Measurements from ENCODE around the gene PTGES. TPM values are rescaled to one million over a fixed set of nuclear protein-coding genes. Genes with fewer than 3 reads are reported as not detected.

PTGES gene
- total RNA-seq, 2 experiments from 2014 or later: not detected

GRCh38 chr9:129703667-129704355 is 49.0 kb downstream of the PTGES start:
- no peaks in the 10 kb centered on the region for H3K36me3 Mint-ChIP-seq (ENCODE audit: low read depth)
- ChIA-PET CTCF (no interaction called here), POLR2A (no interaction called here)
- no peaks in the 10 kb centered on the region for H3K9me3 Mint-ChIP-seq
- peaks cover 11% of the 10 kb centered on the region for H3K27me3 Mint-ChIP-seq
- no peaks in the 10 kb centered on the region for H3K4me1 Mint-ChIP-seq
- no peak overlapping the region for H3K27ac Mint-ChIP-seq
- DNase-seq: no peak
- H3K4me3 Mint-ChIP-seq: no peak overlapping the region

- H3K36me3 Mint-ChIP-seq (ENCODE audit: low read depth): no peaks in the 10 kb centered on the region
These were observed 50.0 kb downstream of the PTGES start for GRCh38 chr9:129702589-129703520.

DNA sequence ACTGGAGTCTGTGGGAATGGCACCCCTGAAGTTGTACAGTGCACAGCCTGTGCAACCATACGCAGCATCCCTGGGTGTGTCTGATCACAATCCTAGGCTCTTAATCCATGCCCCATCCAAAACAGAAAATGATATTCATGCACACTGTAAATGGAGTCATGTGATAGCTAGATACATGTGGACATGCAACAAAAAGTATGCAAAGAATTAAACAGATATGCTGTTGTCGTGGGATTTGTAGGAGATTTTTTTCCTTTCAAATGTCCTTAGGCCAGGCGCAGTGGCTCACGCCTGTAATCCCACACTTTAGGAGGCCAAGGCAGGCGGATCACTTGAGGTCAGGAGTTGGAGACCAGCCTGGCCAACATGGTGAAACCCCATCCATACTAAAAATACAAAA is 51.3 kb downstream of the PTGES start:
- Mint-ChIP-seq H3K36me3 (ENCODE audit: low read depth) (no peaks in the 10 kb centered on the region), H3K27ac (no peak overlapping the region), H3K4me1 (peaks cover 2% of the 10 kb centered on the region), H3K27me3 (peaks cover 22% of the 10 kb centered on the region), H3K9me3 (no peaks in the 10 kb centered on the region), H3K4me3 (no peak overlapping the region)
- ChIA-PET CTCF (interaction anchor here (2.0 kb wide), 1 partner anchor 25 kb away, joined by 6 read pairs; no protein-coding TSS in a partner anchor), POLR2A (no interaction called here)
- DNase-seq: no peak

More at GRCh38 chr9:129702589-129703520, 50.0 kb downstream of the PTGES start:
- Mint-ChIP-seq H3K4me1 (no peaks in the 10 kb centered on the region), H3K4me3 (no peak overlapping the region), H3K9me3 (no peaks in the 10 kb centered on the region), H3K27ac (no peak overlapping the region), H3K27me3 (peaks cover 16% of the 10 kb centered on the region)
- ChIA-PET CTCF (interaction anchor here (2.0 kb wide), 1 partner anchor 24 kb away, joined by 6 read pairs; no protein-coding TSS in a partner anchor), POLR2A (no interaction called here)
- no peak for DNase-seq

DNA sequence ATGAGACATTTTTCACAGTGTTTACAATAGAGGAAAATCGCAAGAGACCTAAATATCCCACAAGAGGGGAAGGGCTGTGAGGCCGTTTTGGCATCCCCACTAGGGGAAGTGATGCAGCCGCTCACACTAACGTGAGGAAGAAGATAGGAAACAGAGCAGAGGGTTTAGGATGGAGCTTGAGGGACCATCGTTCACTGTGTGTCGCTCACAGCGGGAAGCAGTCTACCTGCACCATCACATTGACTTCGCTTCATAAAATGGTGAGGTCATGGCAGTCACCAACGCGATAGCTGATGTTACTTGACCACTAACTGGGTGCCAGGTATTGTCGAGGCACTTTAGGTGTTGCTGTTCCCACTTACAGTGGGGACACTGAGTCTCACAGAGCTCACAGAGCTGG is 51.8 kb downstream of the PTGES start:
- Mint-ChIP-seq H3K4me1 (peaks cover 2% of the 10 kb centered on the region), H3K27ac (no peak overlapping the region), H3K9me3 (no peaks in the 10 kb centered on the region), H3K27me3 (peaks cover 23% of the 10 kb centered on the region), H3K36me3 (ENCODE audit: low read depth) (no peaks in the 10 kb centered on the region), H3K4me3 (no peak overlapping the region)
- DNase-seq: no peak
- CTCF ChIA-PET: no interaction called here
- POLR2A ChIA-PET: no interaction called here

GRCh38 chr9:129698254-129698757 is 54.5 kb downstream of the PTGES start:
- DNase-seq: no peak
- no peaks in the 10 kb centered on the region for H3K36me3 Mint-ChIP-seq (ENCODE audit: low read depth)
- H3K27ac Mint-ChIP-seq: no peak overlapping the region
- H3K4me3 Mint-ChIP-seq: no peak overlapping the region
- ChIA-PET POLR2A (no interaction called here), CTCF (interaction anchor here (1.5 kb wide), 1 partner anchor 39 kb away, joined by 8 read pairs; no protein-coding TSS in a partner anchor)
- peaks cover 2% of the 10 kb centered on the region for H3K4me1 Mint-ChIP-seq
- no peaks in the 10 kb centered on the region for H3K9me3 Mint-ChIP-seq
- H3K27me3 Mint-ChIP-seq: peaks cover 45% of the 10 kb centered on the region

- ChIA-PET POLR2A (no interaction called here), CTCF (interaction anchor here (0.8 to 1.5 kb wide), 2 partner anchors 40 to 74 kb away, joined by 3 to 8 read pairs; no protein-coding TSS in a partner anchor)
- no peak for DNase-seq
These were observed 55.1 kb downstream of the PTGES start for GRCh38 chr9:129697656-129698253.

GRCh38 chr9:129696944-129697655 is 55.7 kb downstream of the PTGES start:
- no peaks in the 10 kb centered on the region for H3K36me3 Mint-ChIP-seq (ENCODE audit: low read depth)
- POLR2A ChIA-PET: interaction anchor here (0.8 kb wide), 1 partner anchor 14 kb away, joined by 3 read pairs; no protein-coding TSS in a partner anchor
- no peak overlapping the region for H3K27ac Mint-ChIP-seq
- DNase-seq: no peak
- peak overlapping the region; percentile 38 for H3K4me3 Mint-ChIP-seq
- H3K4me1 Mint-ChIP-seq: peaks cover 2% of the 10 kb centered on the region
- H3K9me3 Mint-ChIP-seq: no peaks in the 10 kb centered on the region
- CTCF ChIA-PET: interaction anchor here (0.8 to 1.5 kb wide), 3 partner anchors 30 to 73 kb away, joined by 3 to 8 read pairs (median 3); no protein-coding TSS in a partner anchor
- H3K27me3 Mint-ChIP-seq: peaks cover 49% of the 10 kb centered on the region

More at GRCh38 chr9:129697656-129698253, 55.1 kb downstream of the PTGES start:
- H3K4me1 Mint-ChIP-seq: peaks cover 2% of the 10 kb centered on the region
- H3K9me3 Mint-ChIP-seq: no peaks in the 10 kb centered on the region
- H3K27me3 Mint-ChIP-seq: peaks cover 45% of the 10 kb centered on the region
- no peaks in the 10 kb centered on the region for H3K36me3 Mint-ChIP-seq (ENCODE audit: low read depth)
- H3K4me3 Mint-ChIP-seq: no peak overlapping the region
- no peak overlapping the region for H3K27ac Mint-ChIP-seq

GRCh38 chr9:129695870-129696269 is 57.0 kb downstream of the PTGES start:
- no peak overlapping the region for H3K27ac Mint-ChIP-seq
- CTCF ChIA-PET: interaction anchor here (1.0 kb wide), 1 partner anchor 42 kb away, joined by 4 read pairs; no protein-coding TSS in a partner anchor
- DNase-seq: no peak
- peaks cover 2% of the 10 kb centered on the region for H3K4me1 Mint-ChIP-seq
- no peak overlapping the region for H3K4me3 Mint-ChIP-seq
- H3K27me3 Mint-ChIP-seq: peaks cover 49% of the 10 kb centered on the region
- H3K36me3 Mint-ChIP-seq (ENCODE audit: low read depth): no peaks in the 10 kb centered on the region
- no peaks in the 10 kb centered on the region for H3K9me3 Mint-ChIP-seq
- POLR2A ChIA-PET: no interaction called here

DNA sequence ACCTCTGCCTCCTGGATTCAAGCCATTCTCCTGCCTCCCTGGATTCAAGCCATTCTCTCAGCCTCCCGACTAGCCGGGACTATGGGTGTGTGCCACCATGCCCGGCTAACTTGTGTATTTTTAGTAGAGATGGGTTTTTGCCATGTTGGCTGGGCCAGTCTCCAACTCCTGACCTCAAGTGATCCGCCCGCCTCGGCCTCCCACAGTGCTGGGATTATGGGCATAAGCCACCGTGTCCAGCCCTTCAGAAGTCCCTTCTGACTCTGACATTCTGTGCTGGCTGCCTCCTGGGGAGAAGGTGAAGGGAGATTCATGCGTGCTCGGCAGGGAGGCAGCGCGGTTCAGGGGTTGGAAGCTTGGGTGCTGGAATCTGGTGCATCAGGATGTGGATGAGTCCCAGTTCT is 58.6 kb downstream of the PTGES start:
- CTCF ChIA-PET: no interaction called here
- no peak for DNase-seq
- H3K27me3 Mint-ChIP-seq: peaks cover 42% of the 10 kb centered on the region
- no peaks in the 10 kb centered on the region for H3K36me3 Mint-ChIP-seq (ENCODE audit: low read depth)
- H3K4me1 Mint-ChIP-seq: peaks cover 2% of the 10 kb centered on the region
- no peaks in the 10 kb centered on the region for H3K9me3 Mint-ChIP-seq
- POLR2A ChIA-PET: no interaction called here
- no peak overlapping the region for H3K4me3 Mint-ChIP-seq
- no peak overlapping the region for H3K27ac Mint-ChIP-seq

DNA sequence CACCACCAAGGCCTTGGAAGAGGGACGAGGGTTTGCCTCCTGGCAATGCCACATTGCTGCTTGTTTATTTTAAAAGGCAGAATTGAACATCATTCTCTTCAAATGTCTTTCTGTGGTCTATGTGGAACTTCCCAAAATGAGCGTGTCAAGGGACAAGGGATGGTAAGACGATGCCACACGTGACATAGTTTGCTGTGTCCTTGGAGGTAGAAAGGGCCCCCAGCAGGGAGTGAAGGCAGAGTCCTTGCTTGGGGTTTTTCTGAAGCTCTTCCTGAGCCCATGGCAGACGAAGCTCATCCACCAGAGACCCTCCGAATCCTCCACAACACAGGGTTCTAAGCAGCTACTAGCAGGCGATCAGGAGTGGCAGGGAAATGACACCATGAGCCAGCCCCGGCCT is 59.1 kb downstream of the PTGES start:
- H3K9me3 Mint-ChIP-seq: no peaks in the 10 kb centered on the region
- H3K27ac Mint-ChIP-seq: no peak overlapping the region
- peaks cover 2% of the 10 kb centered on the region for H3K4me1 Mint-ChIP-seq
- CTCF ChIA-PET: no interaction called here
- H3K36me3 Mint-ChIP-seq (ENCODE audit: low read depth): no peaks in the 10 kb centered on the region
- peaks cover 39% of the 10 kb centered on the region for H3K27me3 Mint-ChIP-seq
- no peak for DNase-seq
- no peak overlapping the region for H3K4me3 Mint-ChIP-seq
- POLR2A ChIA-PET: no interaction called here

GRCh38 chr9:129692534-129692933 is 60.3 kb downstream of the PTGES start:
- Mint-ChIP-seq H3K9me3 (no peaks in the 10 kb centered on the region), H3K36me3 (ENCODE audit: low read depth) (no peaks in the 10 kb centered on the region), H3K27me3 (peaks cover 35% of the 10 kb centered on the region), H3K4me3 (no peak overlapping the region), H3K4me1 (peaks cover 2% of the 10 kb centered on the region), H3K27ac (no peak overlapping the region)
- no peak for DNase-seq
- POLR2A ChIA-PET: no interaction called here
- CTCF ChIA-PET: no interaction called here
